ENCODE measurements around the gene TBC1D14.
A peak's percentile ranks its signal among the peaks of the same experiment; 100 is the strongest.
"Not testable (repeated sequence)": the region's sequence is repeated elsewhere in the genome, so short reads cannot be mapped to it uniquely, and the experiment has no call there.

TBC1D14 gene

GRCh38 chr4:6969826-6970800 lies 60.5 kb downstream of the TBC1D14 start:
- DNase-seq (ENCODE audit: low read depth in 2 of 2, low spot score in 1 of 2), result no peak

GRCh38 chr4:6971536-6972374 lies 62.1 kb downstream of the TBC1D14 start:
- no peak for DNase-seq (ENCODE audit: low read depth in 2 of 2, low spot score in 1 of 2)

GRCh38 chr4:6972375-6972650 lies 62.7 kb downstream of the TBC1D14 start:
- no peak for DNase-seq (ENCODE audit: low read depth in 2 of 2, low spot score in 1 of 2)

GRCh38 chr4:6972911-6973310 lies 63.3 kb downstream of the TBC1D14 start:
- no peak for DNase-seq (ENCODE audit: low read depth in 2 of 2, low spot score in 1 of 2)

- DNase-seq (ENCODE audit: low read depth in 2 of 2, low spot score in 1 of 2), result peak; percentile 61 to 70
Observed at GRCh38 chr4:6974138-6974848, 64.7 kb downstream of the TBC1D14 start.

GRCh38 chr4:6977846-6978245 lies 68.2 kb downstream of the TBC1D14 start:
- not testable (repeated sequence) for DNase-seq (ENCODE audit: low read depth in 2 of 2, low spot score in 1 of 2)

- DNase-seq (ENCODE audit: low read depth in 2 of 2, low spot score in 1 of 2), result no peak
Observed at GRCh38 chr4:6983544-6984142, 74.0 kb downstream of the TBC1D14 start.

GRCh38 chr4:6984612-6985425 lies 75.2 kb downstream of the TBC1D14 start:
- DNase-seq (ENCODE audit: low read depth in 2 of 2, low spot score in 1 of 2), result no peak

GRCh38 chr4:6986072-6986780 lies 76.6 kb downstream of the TBC1D14 start:
- no peak for DNase-seq (ENCODE audit: low read depth in 2 of 2, low spot score in 1 of 2)

GRCh38 chr4:6986781-6987587 lies 77.4 kb downstream of the TBC1D14 start:
- peak; percentile 72 to 87 for DNase-seq (ENCODE audit: low read depth in 2 of 2, low spot score in 1 of 2)

- DNase-seq (ENCODE audit: low read depth in 2 of 2, low spot score in 1 of 2), result no peak
Observed at GRCh38 chr4:6987588-6987961, 77.9 kb downstream of the TBC1D14 start.

- no peak for DNase-seq (ENCODE audit: low read depth in 2 of 2, low spot score in 1 of 2)
Observed at GRCh38 chr4:6988016-6988715, 78.5 kb downstream of the TBC1D14 start.

- DNase-seq (ENCODE audit: low read depth in 2 of 2, low spot score in 1 of 2), result no peak
Observed at GRCh38 chr4:6989331-6989923, 79.8 kb downstream of the TBC1D14 start.

- DNase-seq (ENCODE audit: low read depth in 2 of 2, low spot score in 1 of 2), result no peak
Observed at GRCh38 chr4:6990661-6991060, 81.0 kb downstream of the TBC1D14 start.

- no peak for DNase-seq (ENCODE audit: low read depth in 2 of 2, low spot score in 1 of 2)
Observed at GRCh38 chr4:6991249-6991648, 81.6 kb downstream of the TBC1D14 start.

GRCh38 chr4:6991771-6992557 lies 82.3 kb downstream of the TBC1D14 start:
- no peak for DNase-seq (ENCODE audit: low read depth in 2 of 2, low spot score in 1 of 2)
